ENCODE measurements around the gene PRKCZ.

PRKCZ gene

DNA sequence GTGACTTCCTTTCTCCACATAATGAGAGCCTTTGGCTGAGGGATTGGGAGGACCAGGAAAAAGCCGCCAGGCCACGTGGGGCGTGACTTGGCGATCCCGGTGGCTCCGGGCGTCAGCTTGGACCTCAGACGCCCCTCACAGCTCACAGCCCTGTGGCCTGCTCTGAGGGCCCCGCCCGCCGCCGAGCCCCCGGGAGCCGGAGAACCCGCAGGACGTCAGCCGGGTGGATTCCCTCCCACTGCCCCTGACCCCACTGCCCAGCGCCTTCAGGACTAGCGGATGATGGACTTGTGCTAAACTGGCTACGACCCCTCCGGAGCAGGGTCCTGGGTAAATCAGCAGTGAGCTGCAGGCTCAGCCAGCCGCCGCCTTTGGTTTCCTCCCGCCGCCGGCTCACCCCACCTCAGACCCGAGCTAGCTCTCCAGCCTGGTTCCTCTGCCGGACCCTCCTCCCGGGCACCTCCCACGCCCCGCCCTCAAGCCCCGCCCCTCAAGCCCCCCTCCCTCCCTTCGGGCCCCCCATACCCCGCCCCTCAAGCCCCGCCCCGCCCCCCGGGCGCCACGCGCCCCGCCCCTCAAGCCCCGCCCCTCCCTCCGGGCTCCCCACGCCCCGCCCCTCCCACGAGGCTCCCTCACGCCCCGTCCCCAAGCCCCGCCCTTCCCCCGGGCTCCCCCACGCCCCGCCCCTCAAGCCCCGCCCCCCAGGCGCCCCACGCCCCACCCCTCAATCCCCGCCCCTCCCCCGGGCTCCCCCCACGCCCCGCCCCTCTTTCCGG lies 154.4 kb downstream of the PRKCZ start:
- peak overlapping the region; percentile 94 for H3K9ac ChIP-seq (ENCODE audit: low read length)
- H3K18ac ChIP-seq (ENCODE audit: low read length), result peak overlapping the region; percentile 43
- H3K23ac ChIP-seq (ENCODE audit: low read length), result peak overlapping the region; percentile 95
- H3K79me2 ChIP-seq (ENCODE audit: control insufficient read depth, insufficient read depth, low read length), result no peaks in the 10 kb centered on the region
- H3K27me3 ChIP-seq (ENCODE audit: insufficient read depth, low read length, poor library complexity), result no peaks in the 10 kb centered on the region
- no peak overlapping the region for H2BK5ac ChIP-seq (ENCODE audit: low read length)
- H4K5ac ChIP-seq (ENCODE audit: low read length), result no peak overlapping the region
- H3K4ac ChIP-seq (ENCODE audit: low read depth, low read length), result no peak overlapping the region
- peak; percentile 89 for DNase-seq
- H3K4me1 ChIP-seq (ENCODE audit: control insufficient read depth, low read depth, low read length), result no peaks in the 10 kb centered on the region
- no peak overlapping the region for H2BK15ac ChIP-seq (replicated peaks; ENCODE audit: low read depth)
- H2AK5ac ChIP-seq (ENCODE audit: low read length), result no peak overlapping the region
- H3K56ac ChIP-seq (ENCODE audit: low read length), result peak overlapping the region; percentile 99
- no peaks in the 10 kb centered on the region for H3K79me1 ChIP-seq (ENCODE audit: low read length)
- H2BK120ac ChIP-seq (ENCODE audit: low read depth, low read length), result no peak overlapping the region
- H3K4me2 ChIP-seq (ENCODE audit: low read length), result peak overlapping the region; percentile 97
- peak overlapping the region; percentile 53 for H3K27ac ChIP-seq (ENCODE audit: low read depth, low read length)
- no peak overlapping the region for H4K8ac ChIP-seq (ENCODE audit: low read depth, low read length)
- WGBS (ENCODE audit: extremely low coverage, insufficient coverage, low lambda C conversion rate), result no CpG with 5 or more reads among the region's 60 CpGs
- H3K4me3 ChIP-seq (ENCODE audit: low read length), result no peak overlapping the region
- H3K36me3 ChIP-seq (ENCODE audit: control insufficient read depth, insufficient read depth, low read length), result no peaks in the 10 kb centered on the region

DNA sequence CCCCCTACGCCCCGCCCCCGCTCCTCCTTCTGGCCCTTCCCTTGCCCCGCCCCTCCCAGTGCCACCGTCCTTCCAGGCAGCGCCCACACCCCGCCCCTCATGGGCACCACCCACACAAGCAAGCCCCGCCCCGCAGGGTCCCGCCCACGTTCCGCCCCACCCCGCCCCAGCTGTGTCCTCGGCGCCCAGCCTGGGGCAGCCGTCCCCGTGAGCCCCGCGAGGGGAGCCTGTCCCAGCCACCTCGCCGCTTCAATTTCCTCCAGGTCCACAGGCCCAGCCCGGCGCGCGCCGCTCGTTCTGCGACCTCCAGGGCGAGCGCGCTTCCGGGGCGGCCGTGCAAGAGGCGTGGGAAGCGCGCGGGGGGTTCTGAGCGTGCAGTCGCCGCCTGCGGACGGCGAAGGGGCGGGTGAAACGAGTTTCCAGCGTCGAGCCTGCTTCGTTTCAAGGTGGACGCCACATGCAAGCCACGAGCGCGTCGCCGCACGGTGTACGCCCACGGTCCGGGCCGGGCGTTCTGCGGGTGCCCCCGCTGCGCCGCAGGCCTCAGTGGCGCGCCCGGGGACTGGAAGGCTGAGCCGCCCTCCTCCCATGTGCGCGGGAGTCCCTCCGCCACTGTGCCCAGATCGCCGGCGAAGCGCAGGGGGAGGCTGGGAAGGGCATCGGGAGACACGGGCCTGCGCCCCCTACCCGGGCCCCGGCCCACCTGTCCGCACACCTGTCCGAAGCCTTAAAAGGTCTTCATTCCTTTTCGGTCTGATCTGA lies 155.2 kb downstream of the PRKCZ start:
- Histone ChIP-seq H3K27ac (ENCODE audit: low read depth, low read length) (no peak overlapping the region), H3K79me1 (ENCODE audit: low read length) (no peaks in the 10 kb centered on the region), H2BK120ac (ENCODE audit: low read depth, low read length) (no peak overlapping the region), H3K4me3 (ENCODE audit: low read length) (peak overlapping the region; percentile 25), H2BK5ac (ENCODE audit: low read length) (no peak overlapping the region), H4K8ac (ENCODE audit: low read depth, low read length) (no peak overlapping the region), H2AK5ac (ENCODE audit: low read length) (no peak overlapping the region), H4K5ac (ENCODE audit: low read length) (no peak overlapping the region), H3K79me2 (ENCODE audit: control insufficient read depth, insufficient read depth, low read length) (no peaks in the 10 kb centered on the region), H2BK15ac (replicated peaks; ENCODE audit: low read depth) (no peak overlapping the region), H3K18ac (ENCODE audit: low read length) (peak overlapping the region; percentile 15), H3K27me3 (ENCODE audit: insufficient read depth, low read length, poor library complexity) (no peaks in the 10 kb centered on the region), H3K56ac (ENCODE audit: low read length) (peak overlapping the region; percentile 93), H3K36me3 (ENCODE audit: control insufficient read depth, insufficient read depth, low read length) (no peaks in the 10 kb centered on the region), H3K4me1 (ENCODE audit: control insufficient read depth, low read depth, low read length) (no peaks in the 10 kb centered on the region), H3K23ac (ENCODE audit: low read length) (peak overlapping the region; percentile 89), H3K4me2 (ENCODE audit: low read length) (peak overlapping the region; percentile 32), H3K4ac (ENCODE audit: low read depth, low read length) (no peak overlapping the region), H3K9ac (ENCODE audit: low read length) (peak overlapping the region; percentile 80)
- no CpG with 5 or more reads among the region's 84 CpGs for WGBS (ENCODE audit: extremely low coverage, insufficient coverage, low lambda C conversion rate)
- peak; percentile 95 for DNase-seq

DNA sequence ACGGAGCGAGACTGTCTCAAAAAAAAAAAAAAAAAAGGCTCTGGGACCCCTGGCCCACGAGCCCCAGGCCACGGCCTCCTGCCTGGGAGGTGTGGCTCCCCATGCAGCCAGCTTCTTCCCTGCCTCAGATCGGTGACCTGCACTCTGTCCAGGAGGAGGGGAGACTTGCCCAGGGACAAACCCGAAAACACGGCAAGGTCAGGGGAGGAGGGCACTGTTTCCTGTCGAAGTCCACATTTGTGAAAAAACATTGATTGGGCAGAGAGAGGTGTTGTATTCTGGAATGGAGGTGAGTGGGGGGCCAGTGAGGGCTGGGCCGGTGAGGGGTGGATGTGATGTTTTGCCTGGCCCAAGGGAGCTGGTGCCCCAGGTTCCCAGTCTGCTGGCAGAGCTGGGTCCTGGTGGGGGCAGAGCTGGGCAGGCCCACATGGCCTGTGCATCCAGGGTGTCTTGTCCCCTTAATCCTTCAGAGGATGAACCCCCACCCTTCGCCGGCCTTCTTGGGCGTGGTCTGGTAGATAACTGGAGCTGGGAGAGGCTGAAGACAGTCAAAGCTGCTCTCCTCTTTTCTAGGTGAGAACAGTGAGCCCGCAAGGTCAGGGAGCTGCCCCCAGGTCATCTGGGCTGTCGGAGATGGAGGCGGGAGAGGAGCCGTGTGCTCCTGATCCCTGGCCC lies 156.7 kb downstream of the PRKCZ start:
- H3K79me1 ChIP-seq (ENCODE audit: low read length), result no peaks in the 10 kb centered on the region
- no CpG with 5 or more reads among the region's 16 CpGs for WGBS (ENCODE audit: extremely low coverage, insufficient coverage, low lambda C conversion rate)
- no peak overlapping the region for H3K4ac ChIP-seq (ENCODE audit: low read depth, low read length)
- no peak overlapping the region for H2BK120ac ChIP-seq (ENCODE audit: low read depth, low read length)
- H3K9ac ChIP-seq (ENCODE audit: low read length), result no peak overlapping the region
- no peaks in the 10 kb centered on the region for H3K4me1 ChIP-seq (ENCODE audit: control insufficient read depth, low read depth, low read length)
- no peak overlapping the region for H2BK15ac ChIP-seq (replicated peaks; ENCODE audit: low read depth)
- no peak overlapping the region for H3K23ac ChIP-seq (ENCODE audit: low read length)
- H3K79me2 ChIP-seq (ENCODE audit: control insufficient read depth, insufficient read depth, low read length), result no peaks in the 10 kb centered on the region
- no peak overlapping the region for H3K18ac ChIP-seq (ENCODE audit: low read length)
- no peaks in the 10 kb centered on the region for H3K27me3 ChIP-seq (ENCODE audit: insufficient read depth, low read length, poor library complexity)
- no peak overlapping the region for H3K4me3 ChIP-seq (ENCODE audit: low read length)
- no peak overlapping the region for H3K4me2 ChIP-seq (ENCODE audit: low read length)
- H4K8ac ChIP-seq (ENCODE audit: low read depth, low read length), result no peak overlapping the region
- DNase-seq, result no peak
- H4K5ac ChIP-seq (ENCODE audit: low read length), result no peak overlapping the region
- H3K27ac ChIP-seq (ENCODE audit: low read depth, low read length), result no peak overlapping the region
- H2BK5ac ChIP-seq (ENCODE audit: low read length), result no peak overlapping the region
- no peak overlapping the region for H2AK5ac ChIP-seq (ENCODE audit: low read length)
- H3K56ac ChIP-seq (ENCODE audit: low read length), result no peak overlapping the region
- no peaks in the 10 kb centered on the region for H3K36me3 ChIP-seq (ENCODE audit: control insufficient read depth, insufficient read depth, low read length)

GRCh38 chr1:2208309-2209239 lies 158.4 kb downstream of the PRKCZ start:
- no peaks in the 10 kb centered on the region for H3K36me3 ChIP-seq (ENCODE audit: control insufficient read depth, insufficient read depth, low read length)
- no peak overlapping the region for H4K8ac ChIP-seq (ENCODE audit: low read depth, low read length)
- no peak overlapping the region for H3K9ac ChIP-seq (ENCODE audit: low read length)
- no peaks in the 10 kb centered on the region for H3K79me1 ChIP-seq (ENCODE audit: low read length)
- H4K5ac ChIP-seq (ENCODE audit: low read length), result no peak overlapping the region
- H2BK120ac ChIP-seq (ENCODE audit: low read depth, low read length), result no peak overlapping the region
- WGBS (ENCODE audit: extremely low coverage, insufficient coverage, low lambda C conversion rate), result no CpG with 5 or more reads among the region's 24 CpGs
- H3K4ac ChIP-seq (ENCODE audit: low read depth, low read length), result no peak overlapping the region
- no peak overlapping the region for H3K4me3 ChIP-seq (ENCODE audit: low read length)
- no peak overlapping the region for H2BK5ac ChIP-seq (ENCODE audit: low read length)
- H3K4me1 ChIP-seq (ENCODE audit: control insufficient read depth, low read depth, low read length), result peaks cover 6% of the 10 kb centered on the region
- no peak overlapping the region for H2BK15ac ChIP-seq (replicated peaks; ENCODE audit: low read depth)
- H3K4me2 ChIP-seq (ENCODE audit: low read length), result no peak overlapping the region
- no peak overlapping the region for H3K18ac ChIP-seq (ENCODE audit: low read length)
- H3K56ac ChIP-seq (ENCODE audit: low read length), result no peak overlapping the region
- H3K27ac ChIP-seq (ENCODE audit: low read depth, low read length), result no peak overlapping the region
- no peak for DNase-seq
- no peaks in the 10 kb centered on the region for H3K27me3 ChIP-seq (ENCODE audit: insufficient read depth, low read length, poor library complexity)
- no peak overlapping the region for H2AK5ac ChIP-seq (ENCODE audit: low read length)
- no peak overlapping the region for H3K23ac ChIP-seq (ENCODE audit: low read length)
- H3K79me2 ChIP-seq (ENCODE audit: control insufficient read depth, insufficient read depth, low read length), result no peaks in the 10 kb centered on the region

GRCh38 chr1:2209400-2210083 lies 159.3 kb downstream of the PRKCZ start:
- Histone ChIP-seq H4K5ac (ENCODE audit: low read length) (no peak overlapping the region), H3K4me1 (ENCODE audit: control insufficient read depth, low read depth, low read length) (peaks cover 9% of the 10 kb centered on the region), H3K56ac (ENCODE audit: low read length) (no peak overlapping the region), H3K27me3 (ENCODE audit: insufficient read depth, low read length, poor library complexity) (no peaks in the 10 kb centered on the region), H2BK120ac (ENCODE audit: low read depth, low read length) (no peak overlapping the region), H3K4ac (ENCODE audit: low read depth, low read length) (no peak overlapping the region), H3K18ac (ENCODE audit: low read length) (no peak overlapping the region), H3K36me3 (ENCODE audit: control insufficient read depth, insufficient read depth, low read length) (no peaks in the 10 kb centered on the region), H3K4me2 (ENCODE audit: low read length) (no peak overlapping the region), H3K79me1 (ENCODE audit: low read length) (no peaks in the 10 kb centered on the region), H3K27ac (ENCODE audit: low read depth, low read length) (no peak overlapping the region), H4K8ac (ENCODE audit: low read depth, low read length) (no peak overlapping the region), H3K79me2 (ENCODE audit: control insufficient read depth, insufficient read depth, low read length) (no peaks in the 10 kb centered on the region), H2BK15ac (replicated peaks; ENCODE audit: low read depth) (no peak overlapping the region), H2AK5ac (ENCODE audit: low read length) (no peak overlapping the region), H3K23ac (ENCODE audit: low read length) (no peak overlapping the region), H3K4me3 (ENCODE audit: low read length) (no peak overlapping the region), H2BK5ac (ENCODE audit: low read length) (no peak overlapping the region), H3K9ac (ENCODE audit: low read length) (no peak overlapping the region)
- WGBS (ENCODE audit: extremely low coverage, insufficient coverage, low lambda C conversion rate), result no CpG with 5 or more reads among the region's 18 CpGs
- no peak for DNase-seq
